GM12878 (cell line): ENCODE data around the gene VAT1. TPM values are rescaled to one million over a fixed set of nuclear protein-coding genes. Genes with fewer than 3 reads are reported as not detected.
A peak's percentile ranks its signal among the peaks of the same experiment; 100 is the strongest.

Experiments
- ATAC-seq: fragments of 200-7000 bp; cut with Tn5 transposase; 3 replicates; pipeline ENCODE4 v1.9.1; 2020; ENCODE audit warnings: mild to moderate bottlenecking, moderate library complexity
- BruUV-seq: library from RNA; stranded (reverse); fragments of 400-500 nt; replicated peaks from 2 replicates; lab custom pipeline; 2021; lab: Mats Ljungman, UMichigan
- CTCF ChIA-PET: fragments of 300-600 bp; sonication (Branson Sonifier 250); formaldehyde crosslinking; extraction: SDS; loops from one replicate; lab custom pipeline; 2021; ENCODE audit warnings: inconsistent platforms; lab: Yijun Ruan, JAX
- POLR2A ChIA-PET: fragments of 350-600 bp; formaldehyde crosslinking; extraction: SDS; loops from one replicate; lab custom pipeline; 2021; ENCODE audit warnings: inconsistent platforms; lab: Charles Lee
- RAD21 ChIA-PET: fragments of 300-600 bp; sonication (Branson Sonifier 250); formaldehyde crosslinking; loops from one replicate; lab custom pipeline; 2023; ENCODE audit warnings: antibody characterized with exemption; ENCODE audit not compliant: unreplicated experiment; lab: Charles Lee
- SMC1A ChIA-PET: fragments of 300-600 bp; sonication (Branson Sonifier 250); formaldehyde crosslinking; loops from one replicate; lab custom pipeline; 2023; ENCODE audit not compliant: unreplicated experiment, uncharacterized antibody; lab: Charles Lee
- DNase-seq: peaks from one replicate; pipeline ENCODE4 v3.0.0-alpha.2; 2011; ENCODE audit warnings: low read depth, low spot score
- FAIRE-seq: peaks from 3 replicates; lab custom pipeline; 2011; peaks lifted over from hg19 to GRCh38; lab: Jason Lieb, UNC
- H2AFZ ChIP-seq: 2 replicates; pipeline ENCODE4 v1.6.0; 2011; ENCODE audit warnings: low read depth, low read length, control low read depth; ENCODE audit not compliant: control insufficient read depth
- H3K27ac ChIP-seq: 2 replicates; pipeline ENCODE4 v1.5.1; 2011; ENCODE audit warnings: control low read depth; ENCODE audit not compliant: control insufficient read depth, insufficient read depth
- H3K27me3 ChIP-seq, 2 experiments: replicated peaks in 1 of 2; 2 replicates each; pipeline versions ENCODE4 v1.6.0 to v1.6.1; 2011; ENCODE audit warnings: low read length in 1 of 2; ENCODE audit not compliant: control insufficient read depth in 2 of 2, insufficient read depth in 2 of 2
- H3K36me3 ChIP-seq, 2 experiments: 2 replicates each; pipeline ENCODE4 v1.5.1; 2011; ENCODE audit warnings: low read length in 1 of 2; ENCODE audit not compliant: control insufficient read depth in 2 of 2, insufficient read depth in 2 of 2
- H3K4me1 ChIP-seq: 2 replicates; pipeline ENCODE4 v1.6.1; 2011; ENCODE audit warnings: mild to moderate bottlenecking, low read length, moderate library complexity, mixed read lengths; ENCODE audit not compliant: control insufficient read depth, insufficient read depth
- H3K4me2 ChIP-seq: 2 replicates; pipeline ENCODE4 v1.6.0; 2011; ENCODE audit warnings: control low read depth; ENCODE audit not compliant: control insufficient read depth, insufficient read depth
- H3K4me3 ChIP-seq: fragments of 200-600 bp; sonication (generic); 2 replicates; pipeline ENCODE4 v1.5.1; 2016
- H3K79me2 ChIP-seq: 2 replicates; pipeline ENCODE4 v1.6.0; 2011; ENCODE audit warnings: low read length; ENCODE audit not compliant: control insufficient read depth, insufficient read depth
- H3K9ac ChIP-seq: 2 replicates; pipeline ENCODE4 v1.8.0; 2011; ENCODE audit warnings: low read length, control low read depth, mixed read lengths; ENCODE audit not compliant: control insufficient read depth, insufficient read depth
- H3K9me3 ChIP-seq: replicated peaks from 3 replicates; pipeline ENCODE4 v1.5.1; 2011; ENCODE audit warnings: mild to moderate bottlenecking, low read length; ENCODE audit not compliant: control insufficient read depth, insufficient read depth
- H4K20me1 ChIP-seq: 2 replicates; pipeline ENCODE4 v1.6.0; 2011; ENCODE audit not compliant: control insufficient read depth, insufficient read depth
- BMI1 ChIP-seq: fragments of 450-650 bp; IDR thresholded peaks from 2 replicates; pipeline ENCODE4 v1.6.1; 2016; ENCODE audit warnings: mild to moderate bottlenecking, moderate library complexity, borderline replicate concordance
- NFIC ChIP-seq: IDR thresholded peaks from 2 replicates; pipeline ENCODE4 v1.6.1; 2012; ENCODE audit warnings: low read depth, mild to moderate bottlenecking, inconsistent platforms, low read length, moderate library complexity
- PML ChIP-seq: IDR thresholded peaks from 2 replicates; pipeline ENCODE4 v1.6.1; 2012; ENCODE audit warnings: low read length, inconsistent platforms
- POLR2A ChIP-seq: IDR thresholded peaks from 2 replicates; pipeline ENCODE4 v1.6.1; 2011; ENCODE audit warnings: low read depth, mild to moderate bottlenecking, low read length
- POLR2AphosphoS2 ChIP-seq: IDR thresholded peaks from 2 replicates; pipeline ENCODE4 v1.6.1; 2011; ENCODE audit warnings: low read depth, mild to moderate bottlenecking, low read length, improper control_type of control experiment, moderate library complexity
- SPI1 ChIP-seq: IDR thresholded peaks from 2 replicates; pipeline ENCODE4 v1.6.1; 2011; ENCODE audit warnings: low read depth, mild to moderate bottlenecking, low read length, moderate library complexity, borderline replicate concordance; ENCODE audit not compliant: insufficient read depth
- WGBS: methylation state at CpG from one replicate; pipeline ENCODE4 v1.1.6; 2016; ENCODE audit warnings: low lambda C conversion rate; ENCODE audit not compliant: insufficient replicate concordance, insufficient coverage; ENCODE audit errors: missing lambda C conversion rate; 5-methylcytosine and 5-hydroxymethylcytosine counted together
- in situ Hi-C: fragments of 300-500 bp; cut with MboI; formaldehyde crosslinking; loops from 9 replicates; pipeline ENCODE4 v1.14.3; 2018; ENCODE audit warnings: mixed read lengths
- intact Hi-C: fragments of 100-400 bp; cut with micrococcal nuclease; formaldehyde crosslinking; loops from one replicate; pipeline ENCODE4 v1.14.2; 2022; ENCODE audit not compliant: unreplicated experiment
- polyA plus RNA-seq, 11 experiments: library from polyadenylated mRNA; depleted of rRNA in 4 of 11; unstranded in 6 of 11; stranded (reverse) in 5 of 11; fragments of >200 nt; fragmentation: Nextera tagmentation in 4 of 11; fragmentation: Illumina TruSeq in 1 of 11; extraction: Ambion mirVana in 4 of 11; extraction: Trizol in 1 of 11; gene quantifications; 1 replicate in 1 of 11; 2 replicates in 10 of 11; pipeline versions ENCODE4 v1.2.1 to v1.2.3, GENCODE V29; 2011 to 2016; ENCODE audit warnings: inconsistent platforms in 2 of 11, missing spikeins in 2 of 11, low read depth in 1 of 11
- total RNA-seq, 4 experiments: library from RNA; depleted of rRNA in 3 of 4; stranded (reverse); fragments of >200 nt in 3 of 4; fragmentation: Illumina TruSeq in 1 of 4; extraction: Trizol in 1 of 4; gene quantifications; 2 replicates each; pipeline versions ENCODE4 v1.2.1 to v1.2.3, GENCODE V29; 2013 to 2021
- TF ChIP-seq, protein P1 (sequence below): IDR thresholded peaks from 2 replicates; pipeline ENCODE4 v1.6.1; 2012; ENCODE audit warnings: low read depth, low read length, improper control_type of control experiment

VAT1 gene
- total and polyA plus RNA-seq, 10 of the 15 experiments (the other 5 are each of a cell fraction or from before 2014, with no cell fraction given) = 5.0 to 19.8 (median 8.2) TPM

DNA sequence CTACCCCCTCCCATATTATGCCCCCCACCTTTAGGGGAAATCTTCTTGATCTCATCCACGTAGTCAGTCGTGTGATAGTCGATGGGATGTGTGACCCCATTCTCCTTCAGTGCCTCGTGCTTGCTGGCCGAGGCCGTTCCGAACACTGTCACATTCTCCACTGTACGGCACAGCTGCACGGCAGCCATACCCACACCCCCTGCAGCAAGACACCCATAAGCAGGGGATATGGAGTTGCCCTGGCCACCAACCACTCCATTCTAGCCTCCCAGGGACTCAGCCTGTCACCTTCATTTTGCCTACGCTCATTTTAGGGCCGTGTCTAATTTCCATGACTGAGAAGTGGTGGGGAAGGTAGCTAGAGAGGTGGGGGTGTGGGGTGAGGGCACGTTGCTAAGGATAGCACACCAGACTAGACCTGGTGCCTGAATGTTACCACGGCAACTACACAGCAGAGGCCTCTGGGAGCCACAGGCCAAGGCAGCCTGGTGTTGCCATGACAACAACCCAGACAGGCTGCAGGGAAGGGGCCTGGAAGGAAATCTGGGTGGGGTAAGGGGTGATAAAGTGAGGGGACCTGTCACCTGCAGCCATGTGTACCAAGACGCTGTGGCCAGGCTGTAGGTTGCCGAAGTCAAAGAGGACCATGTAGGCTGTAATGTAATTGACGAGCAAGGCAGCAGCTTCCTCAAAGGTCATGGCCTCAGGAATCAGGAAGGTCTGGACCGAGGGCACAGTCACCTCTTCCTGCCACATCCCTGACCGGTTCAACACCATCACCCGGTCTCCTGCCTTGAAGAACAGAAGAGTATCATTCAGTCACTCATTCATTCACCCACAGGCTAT is 4.0 kb downstream of the VAT1 start:
- ChIA-PET CTCF (no interaction called here), POLR2A (interaction anchor here (0.5 kb wide), 1 partner anchor 252 kb away, joined by 4 read pairs; no protein-coding TSS in a partner anchor), SMC1A (interaction anchor here (0.6 kb wide), 1 partner anchor 20 kb away, joined by 3 read pairs; the partner anchor contains the start of gene RPL27), RAD21 (no interaction called here)
- DNase-seq (no peak), ATAC-seq (0 out of 3 replicates have a peak, but pooled peaks have one; percentile 8), FAIRE-seq (no peak)
- peaks cover 6 to 7% of the 10 kb centered on the region in 2 experiments; a peak in 3 of 4 replicates for H3K36me3 ChIP-seq
- intact Hi-C loops (no loop called here), in situ Hi-C loops (no loop called here)
- WGBS = 76% methylated on average over 19 of the region's 19 CpGs
- no peaks in the 10 kb centered on the region for H4K20me1 ChIP-seq
- H3K4me3 ChIP-seq = no peak overlapping the region
- H2AFZ ChIP-seq = no peak overlapping the region
- BruUV-seq = no TSS peak
- 0 out of 2 replicates have a peak, but pooled peaks cover 3% of the 10 kb centered on the region for H3K4me1 ChIP-seq
- H3K9ac ChIP-seq = no peak overlapping the region
- H3K79me2 ChIP-seq = no peaks in the 10 kb centered on the region
- H3K27ac ChIP-seq = no peak overlapping the region
- H3K27me3 ChIP-seq = no peaks in the 10 kb centered on the region
- TF ChIP-seq NFIC (no peak), SPI1 (no peak), POLR2A (peak; percentile 72), PML (no peak), BMI1 (peak; percentile 93), POLR2AphosphoS2 (peak; percentile 47; the same call in 1 of the 2 replicates)
- TF ChIP-seq, protein P1, sequence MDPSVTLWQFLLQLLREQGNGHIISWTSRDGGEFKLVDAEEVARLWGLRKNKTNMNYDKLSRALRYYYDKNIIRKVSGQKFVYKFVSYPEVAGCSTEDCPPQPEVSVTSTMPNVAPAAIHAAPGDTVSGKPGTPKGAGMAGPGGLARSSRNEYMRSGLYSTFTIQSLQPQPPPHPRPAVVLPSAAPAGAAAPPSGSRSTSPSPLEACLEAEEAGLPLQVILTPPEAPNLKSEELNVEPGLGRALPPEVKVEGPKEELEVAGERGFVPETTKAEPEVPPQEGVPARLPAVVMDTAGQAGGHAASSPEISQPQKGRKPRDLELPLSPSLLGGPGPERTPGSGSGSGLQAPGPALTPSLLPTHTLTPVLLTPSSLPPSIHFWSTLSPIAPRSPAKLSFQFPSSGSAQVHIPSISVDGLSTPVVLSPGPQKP = no peak
- no peaks in the 10 kb centered on the region for H3K9me3 ChIP-seq
- no peak overlapping the region for H3K4me2 ChIP-seq
